Measurements from ENCODE around the gene TIPRL. TPM values are rescaled to one million over a fixed set of nuclear protein-coding genes. Genes with fewer than 3 reads are reported as not detected.

Gene TIPRL
- 10 to 100 TPM; 13.7 to 37.5 (median 18.9) TPM for total RNA-seq

DNA sequence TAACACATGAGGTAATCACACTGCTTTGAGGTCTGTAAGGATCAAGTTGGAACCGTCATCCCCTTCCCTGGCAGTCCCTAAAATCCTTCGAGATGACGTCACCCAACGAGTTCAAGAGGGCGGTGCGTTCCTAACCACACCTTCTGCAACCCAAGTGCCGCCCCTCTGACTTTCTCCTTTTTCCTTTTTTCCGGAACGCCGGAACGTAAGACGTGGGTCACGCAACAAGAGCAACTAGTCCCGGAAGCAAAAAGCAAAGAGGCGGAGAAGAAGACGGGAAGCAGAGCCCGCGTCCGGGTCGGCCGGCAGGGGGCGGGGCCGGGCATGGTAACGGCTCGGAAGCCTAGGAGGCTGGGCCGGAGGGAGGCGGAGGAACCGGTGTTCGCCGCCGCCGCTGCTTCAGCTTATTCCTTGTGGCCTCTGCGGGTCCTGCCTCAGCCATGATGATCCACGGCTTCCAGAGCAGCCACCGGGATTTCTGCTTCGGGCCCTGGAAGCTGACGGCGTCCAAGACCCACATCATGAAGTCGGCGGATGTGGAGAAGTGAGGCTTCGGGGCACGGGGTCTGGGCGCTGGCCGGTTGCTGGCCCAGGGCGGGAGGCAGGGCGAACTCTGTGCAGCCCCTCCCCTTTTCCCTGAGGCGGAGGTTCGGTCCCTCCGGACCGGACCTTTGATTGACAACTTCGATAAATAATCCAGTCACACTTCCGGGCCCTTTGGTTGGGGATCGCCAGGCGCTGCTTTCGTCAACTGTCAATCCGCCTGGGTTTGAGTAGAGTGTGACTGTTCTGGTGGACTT lies at the start of gene TIPRL:
TIPRL (plus strand) TSS at position 325 of the 800 bp plus-strand sequence; CDS start at position 441, 116 bp downstream.
- no peaks in the 10 kb centered on the region for H3K9me3 ChIP-seq
- TF ChIP-seq EP300 (IDR thresholded peaks at IDR 0.05) (no peak), POLR2A (IDR thresholded peaks at IDR 0.05) (peak; percentile 31 to 79), CTCF (IDR thresholded peaks at IDR 0.05) (peak; percentile 43 to 69), POLR2AphosphoS5 (IDR thresholded peaks at IDR 0.05) (peak in 2 of 3 donors; percentile 23 to 70)
- peak within 1 kb of the TSS; percentile 91 for H3K27ac ChIP-seq
- H3K4me3 ChIP-seq, result peak within 1 kb of the TSS; percentile 71
- no peaks in the 10 kb centered on the region for H3K36me3 ChIP-seq
- no peaks in the 10 kb centered on the region for H3K27me3 ChIP-seq
- WGBS, result under 1% methylated on average over 39 of the region's 56 CpGs
- peak; percentile 98 for DNase-seq (ENCODE audit: low spot score in 2 of 2)
- peaks cover 22% of the 10 kb centered on the region for H3K4me1 ChIP-seq

DNA sequence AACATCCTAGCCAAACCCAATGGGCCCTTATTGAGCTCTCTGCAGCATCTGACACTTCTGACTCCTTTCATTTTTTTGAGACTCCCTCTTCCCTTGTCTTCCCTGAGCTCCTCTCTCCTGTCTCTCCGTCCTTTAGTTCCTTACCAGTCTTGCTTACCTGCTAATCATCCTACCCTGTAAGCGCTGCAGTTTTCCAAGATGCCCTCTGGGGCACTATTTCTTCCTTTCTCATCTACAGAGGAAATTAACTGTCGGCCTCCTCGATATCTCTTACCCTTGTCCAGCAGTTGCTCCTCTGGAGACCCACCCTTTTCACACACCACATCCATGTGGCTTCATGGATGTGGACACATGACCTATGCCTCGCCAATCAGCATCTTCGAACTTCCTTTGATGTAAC lies 48.8 kb upstream of the TIPRL start:
- no peak for TF ChIP-seq POLR2AphosphoS5 (IDR thresholded peaks at IDR 0.05)
- no peak for TF ChIP-seq CTCF (IDR thresholded peaks at IDR 0.05)
- TF ChIP-seq EP300 (IDR thresholded peaks at IDR 0.05), result no peak
- no peak for TF ChIP-seq POLR2A (IDR thresholded peaks at IDR 0.05)
- Histone ChIP-seq H3K36me3 (no peaks in the 10 kb centered on the region), H3K9me3 (no peaks in the 10 kb centered on the region), H3K4me1 (peaks cover 5% of the 10 kb centered on the region), H3K4me3 (no peak overlapping the region), H3K27me3 (no peaks in the 10 kb centered on the region), H3K27ac (no peak overlapping the region)
- 92% methylated on average over 6 of the region's 6 CpGs for WGBS
- no peak for DNase-seq (ENCODE audit: low spot score in 2 of 2)

DNA sequence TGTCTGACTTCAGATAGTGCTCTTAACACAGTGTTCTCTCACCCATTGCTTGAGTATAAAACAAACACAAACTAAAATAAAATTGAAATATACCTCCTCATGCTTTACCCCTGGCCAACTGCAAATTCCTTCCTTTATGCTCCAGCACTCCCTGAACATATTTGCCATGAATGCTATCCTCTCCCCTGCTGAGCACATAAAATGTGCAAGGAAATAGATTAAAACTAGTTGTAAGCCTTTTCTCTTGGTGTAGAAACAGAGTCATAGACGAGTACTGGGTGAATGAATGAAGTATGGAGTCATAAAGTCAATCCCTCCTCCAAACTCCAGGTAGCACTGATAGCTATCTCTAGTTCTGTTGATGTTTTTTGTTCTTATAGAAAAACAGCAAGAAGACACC lies 44.6 kb upstream of the TIPRL start:
- Histone ChIP-seq H3K4me3 (no peak overlapping the region), H3K27ac (no peak overlapping the region), H3K27me3 (no peaks in the 10 kb centered on the region), H3K36me3 (no peaks in the 10 kb centered on the region), H3K9me3 (no peaks in the 10 kb centered on the region), H3K4me1 (peaks cover 25% of the 10 kb centered on the region)
- 63% methylated on average over 1 of the region's 1 CpG for WGBS
- DNase-seq (ENCODE audit: low spot score in 2 of 2), result no peak
- TF ChIP-seq POLR2AphosphoS5 (IDR thresholded peaks at IDR 0.05), result no peak
- no peak for TF ChIP-seq EP300 (IDR thresholded peaks at IDR 0.05)
- TF ChIP-seq POLR2A (IDR thresholded peaks at IDR 0.05), result no peak
- no peak for TF ChIP-seq CTCF (IDR thresholded peaks at IDR 0.05)

GRCh38 chr1:168134642-168135041 lies 44.1 kb upstream of the TIPRL start:
- Histone ChIP-seq H3K9me3 (no peaks in the 10 kb centered on the region), H3K27ac (no peak overlapping the region), H3K4me1 (peaks cover 25% of the 10 kb centered on the region), H3K27me3 (no peaks in the 10 kb centered on the region), H3K4me3 (no peak overlapping the region), H3K36me3 (no peaks in the 10 kb centered on the region)
- no peak for DNase-seq (ENCODE audit: low spot score in 2 of 2)
- WGBS, result 92% methylated on average over 7 of the region's 7 CpGs
- TF ChIP-seq POLR2AphosphoS5 (IDR thresholded peaks at IDR 0.05) (no peak), EP300 (IDR thresholded peaks at IDR 0.05) (no peak), POLR2A (IDR thresholded peaks at IDR 0.05) (no peak), CTCF (IDR thresholded peaks at IDR 0.05) (no peak)

DNA sequence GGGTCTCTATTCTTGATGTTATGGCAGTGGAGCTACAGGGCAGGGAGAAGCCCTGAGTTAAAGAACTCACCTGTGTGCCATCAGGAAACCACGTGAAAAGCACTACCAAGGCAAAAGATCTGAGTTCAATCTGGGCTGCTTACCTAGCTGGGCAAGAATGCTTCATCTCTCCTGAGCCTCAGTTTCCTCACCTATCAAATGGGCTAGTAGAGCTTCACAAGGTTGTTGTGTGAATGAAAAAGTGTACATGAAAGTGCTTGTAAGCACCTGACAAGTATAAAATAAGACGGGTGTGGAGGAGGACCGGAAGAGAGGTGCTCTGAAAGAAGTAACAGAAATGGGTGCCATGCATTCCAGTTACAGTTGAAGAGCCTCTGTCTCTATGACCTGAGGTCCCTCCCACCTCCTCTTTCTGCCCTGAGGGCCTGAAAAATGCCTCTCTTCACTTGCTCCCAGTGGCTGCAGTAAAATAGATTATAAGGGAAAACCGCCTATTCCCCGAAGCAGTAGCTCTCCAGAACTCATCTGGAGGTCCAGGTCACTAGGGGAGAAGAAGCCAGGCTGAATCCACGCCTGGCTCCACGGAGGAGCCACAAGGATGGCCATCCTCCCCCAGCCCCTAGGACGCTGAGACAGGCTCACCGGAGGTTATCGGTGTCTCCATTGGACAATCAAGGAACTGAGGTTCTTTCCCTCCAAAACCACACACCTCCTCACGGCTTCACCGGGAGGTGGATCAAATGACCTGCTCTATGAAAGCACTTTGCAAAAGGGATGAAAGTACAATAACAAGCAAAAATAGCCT lies 43.4 kb upstream of the TIPRL start:
- no peaks in the 10 kb centered on the region for H3K9me3 ChIP-seq
- WGBS, result 46% methylated on average over 11 of the region's 12 CpGs
- no peak for DNase-seq (ENCODE audit: low spot score in 2 of 2)
- no peaks in the 10 kb centered on the region for H3K27me3 ChIP-seq
- peaks cover 25% of the 10 kb centered on the region for H3K4me1 ChIP-seq
- H3K36me3 ChIP-seq, result no peaks in the 10 kb centered on the region
- peak overlapping the region; percentile 93 for H3K4me3 ChIP-seq
- H3K27ac ChIP-seq, result no peak overlapping the region
- TF ChIP-seq CTCF (IDR thresholded peaks at IDR 0.05) (no peak), POLR2AphosphoS5 (IDR thresholded peaks at IDR 0.05) (no peak), POLR2A (IDR thresholded peaks at IDR 0.05) (no peak), EP300 (IDR thresholded peaks at IDR 0.05) (no peak)
